SK-N-SH (cell line): ENCODE measurements around the gene PRKCA. TPM values are rescaled to one million over a fixed set of nuclear protein-coding genes. Genes with fewer than 3 reads are reported as not detected.

Source experiments
- CTCF ChIA-PET: fragments of 300-600, 350-600 bp; formaldehyde crosslinking; extraction: SDS; loops from one replicate; lab custom pipeline; 2021; lab: Yijun Ruan, JAX
- POLR2A ChIA-PET: fragments of 350-600 bp; sonication (Branson Sonifier 250); formaldehyde crosslinking; extraction: SDS; loops from one replicate; lab custom pipeline; 2020; ENCODE audit warnings: antibody characterized with exemption, inconsistent platforms; lab: Yijun Ruan, JAX
- DNase-seq: peaks from one replicate; pipeline ENCODE4 v3.0.0; 2012
- H2AFZ ChIP-seq: fragments of 200-600 bp; sonication (generic); 2 replicates; pipeline ENCODE4 v1.8.1; 2016; ENCODE audit warnings: antibody characterized with exemption, mild to moderate bottlenecking, low read depth
- H3F3A ChIP-seq: fragments of 200-600 bp; sonication (generic); replicated peaks from 2 replicates; pipeline ENCODE3; 2016; ENCODE audit warnings: antibody characterized with exemption, mild to moderate bottlenecking; ENCODE audit not compliant: insufficient read depth
- H3K27ac ChIP-seq, 2 experiments: fragments of 200-500 bp in 1 of 2; fragments of 200-600 bp in 1 of 2; sonication (Bioruptor generic) in 1 of 2; sonication (generic), shearing (Covaris generic) in 1 of 2; 2 replicates each; pipeline versions ENCODE4 v1.5.1 to v1.6.1; 2014 to 2016; ENCODE audit warnings: low read depth in 2 of 2, inconsistent platforms in 1 of 2, low read length in 1 of 2, mild to moderate bottlenecking in 1 of 2, mixed read lengths in 1 of 2
- H3K27me3 ChIP-seq: fragments of 200-600 bp; sonication (generic), shearing (Covaris generic); 2 replicates; pipeline ENCODE4 v1.6.1; 2016; ENCODE audit warnings: mixed run types; ENCODE audit not compliant: insufficient read depth
- H3K36me3 ChIP-seq, 2 experiments: fragments of 200-500 bp in 1 of 2; fragments of 200-600 bp in 1 of 2; sonication (Bioruptor generic) in 1 of 2; sonication (generic) in 1 of 2; replicated peaks in 1 of 2; 2 replicates each; pipeline versions ENCODE3 to v1.5.1; 2014 to 2016; ENCODE audit warnings: low read length in 1 of 2, mild to moderate bottlenecking in 1 of 2; ENCODE audit not compliant: insufficient read depth in 2 of 2, control insufficient read depth in 1 of 2
- H3K4me1 ChIP-seq, 2 experiments: fragments of 200-500 bp in 1 of 2; fragments of 200-600 bp in 1 of 2; sonication (Bioruptor generic) in 1 of 2; sonication (generic), shearing (Covaris generic) in 1 of 2; 2 replicates each; pipeline versions ENCODE4 v1.5.1 to v1.6.1; 2014 to 2016; ENCODE audit warnings: low read depth in 1 of 2, low read length in 1 of 2, mixed run types in 1 of 2; ENCODE audit not compliant: insufficient read depth in 2 of 2, control insufficient read depth in 1 of 2
- H3K4me2 ChIP-seq: fragments of 200-600 bp; sonication (generic), shearing (Covaris generic); 2 replicates; pipeline ENCODE4 v1.6.1; 2017; ENCODE audit warnings: mixed run types
- H3K4me3 ChIP-seq, 2 experiments: fragments of 200-500 bp in 1 of 2; fragments of 200-600 bp in 1 of 2; sonication (Bioruptor generic) in 1 of 2; sonication (generic), shearing (Covaris generic) in 1 of 2; 2 replicates each; pipeline versions ENCODE4 v1.5.1 to v1.8.1; 2014 to 2016; ENCODE audit warnings: low read depth in 2 of 2, inconsistent platforms in 1 of 2, low read length in 1 of 2, mild to moderate bottlenecking in 1 of 2, mixed read lengths in 1 of 2, moderate library complexity in 1 of 2
- H3K79me2 ChIP-seq: fragments of 200-600 bp; sonication (generic); 2 replicates; pipeline ENCODE4 v1.8.1; 2017; ENCODE audit warnings: mild to moderate bottlenecking; ENCODE audit not compliant: insufficient read depth
- H3K9ac ChIP-seq: fragments of 200-600 bp; sonication (generic); 2 replicates; pipeline ENCODE4 v1.6.1; 2017; ENCODE audit warnings: mixed run types
- H3K9me2 ChIP-seq: fragments of 200-600 bp; sonication (generic); 2 replicates; pipeline ENCODE4 v1.6.1; 2017; ENCODE audit warnings: mixed run types
- H3K9me3 ChIP-seq: fragments of 200-600 bp; sonication (generic); 2 replicates; pipeline ENCODE4 v1.6.1; 2017; ENCODE audit warnings: mixed run types, mild to moderate bottlenecking, moderate library complexity
- H4K20me1 ChIP-seq: fragments of 200-600 bp; sonication (generic); 2 replicates; pipeline ENCODE4 v1.6.1; 2017; ENCODE audit warnings: mild to moderate bottlenecking, mixed run types; ENCODE audit not compliant: insufficient read depth
- CHD2 ChIP-seq: fragments of 150-350 bp; IDR thresholded peaks from 2 replicates; pipeline ENCODE4 v1.6.1; 2018; ENCODE audit warnings: low read length; ENCODE audit not compliant: partially characterized antibody
- CTCF ChIP-seq: fragments of 200-600 bp; sonication (generic); IDR thresholded peaks from 2 replicates; pipeline ENCODE4 v1.6.1; 2017; ENCODE audit warnings: antibody characterized with exemption, mild to moderate bottlenecking, moderate library complexity
- ELF1 ChIP-seq: IDR thresholded peaks from 2 replicates; pipeline ENCODE4 v1.4.0; 2012
- EP300 ChIP-seq, 2 experiments: IDR thresholded peaks; 2 replicates each; pipeline versions ENCODE4 v1.4.0 to v1.6.1; 2012; ENCODE audit warnings: borderline replicate concordance in 1 of 2, low read depth in 1 of 2, low read length in 1 of 2
- FOSL2 ChIP-seq: IDR thresholded peaks from 2 replicates; pipeline ENCODE4 v1.4.0; 2012; ENCODE audit warnings: low read depth, mild to moderate bottlenecking, moderate library complexity, borderline replicate concordance
- FOXM1 ChIP-seq: IDR thresholded peaks from 2 replicates; pipeline ENCODE4 v1.4.0; 2012; ENCODE audit warnings: low read depth, mild to moderate bottlenecking
- NFIC ChIP-seq: IDR thresholded peaks from 2 replicates; pipeline ENCODE4 v1.4.0; 2012; ENCODE audit warnings: borderline replicate concordance
- NRF1 ChIP-seq: IDR thresholded peaks from 2 replicates; pipeline ENCODE4 v1.6.1; 2012; ENCODE audit warnings: low read depth, mild to moderate bottlenecking, low read length
- RAD21 ChIP-seq: IDR thresholded peaks from 2 replicates; pipeline ENCODE4 v1.6.1; 2012; ENCODE audit warnings: mild to moderate bottlenecking, low read length
- RCOR1 ChIP-seq: fragments of 150-350 bp; IDR thresholded peaks from 2 replicates; pipeline ENCODE4 v1.6.1; 2017; ENCODE audit warnings: antibody characterized with exemption, low read length
- SMC3 ChIP-seq: IDR thresholded peaks from 2 replicates; pipeline ENCODE4 v1.6.1; 2012; ENCODE audit warnings: low read depth, low read length, improper control_type of control experiment
- TEAD4 ChIP-seq: IDR thresholded peaks from 2 replicates; pipeline ENCODE4 v1.4.0; 2012; ENCODE audit warnings: mild to moderate bottlenecking, borderline replicate concordance; ENCODE audit not compliant: insufficient read depth
- USF1 ChIP-seq: IDR thresholded peaks from 2 replicates; pipeline ENCODE4 v1.4.0; 2012; ENCODE audit warnings: low read depth, borderline replicate concordance
- WGBS: methylation state at CpG from one replicate; pipeline ENCODE4 v1.1.6; 2017; ENCODE audit warnings: low lambda C conversion rate; 5-methylcytosine and 5-hydroxymethylcytosine counted together
- polyA plus RNA-seq, 3 experiments: library from polyadenylated mRNA; depleted of rRNA; stranded (reverse); fragments of >200 nt; gene quantifications; 2 replicates each; pipeline ENCODE4 v1.2.3, GENCODE V29; 2012

The PRKCA gene
- polyA plus RNA-seq, 1 of the 3 experiments (the other 2 are of a cell fraction): 108 TPM

GRCh38 chr17:66255112-66255511 lies 47.3 kb upstream of the PRKCA start:
- no peaks in the 10 kb centered on the region for H3K9me2 ChIP-seq
- TF ChIP-seq SMC3 (peak; percentile 99), USF1 (no peak), EP300 (IDR thresholded peaks at IDR 0.05; ENCODE audit: borderline replicate concordance in 1 of 2, low read depth in 1 of 2, low read length in 1 of 2) (no peak), CTCF (peak; percentile 96), ELF1 (peak; percentile 89), NRF1 (peak; percentile 38), FOSL2 (no peak), RAD21 (peak; percentile 99)
- TF ChIP-seq, all 33 proteins: peak for 5
- Histone ChIP-seq H3K27ac (no peak overlapping the region), H3K9ac (no peak overlapping the region), H3F3A (peaks cover 4% of the 10 kb centered on the region), H2AFZ (peak overlapping the region; percentile 14; the same call in 1 of the 2 replicates), H3K9me3 (no peaks in the 10 kb centered on the region), H4K20me1 (no peaks in the 10 kb centered on the region), H3K27me3 (no peaks in the 10 kb centered on the region), H3K36me3 (no peaks in the 10 kb centered on the region), H3K79me2 (no peaks in the 10 kb centered on the region), H3K4me1 (peaks cover 0 to 6% of the 10 kb centered on the region in 2 experiments; a peak in 2 of 4 replicates), H3K4me3 (no peak overlapping the region), H3K4me2 (no peak overlapping the region)
- WGBS: 29% methylated on average over 4 of the region's 4 CpGs
- DNase-seq: peak; percentile 76
- ChIA-PET CTCF (interaction anchor here (0.7 to 5.1 kb wide), 40 partner anchors 10 to 966 kb away, joined by 3 to 67 read pairs (median 4); no protein-coding TSS in a partner anchor), POLR2A (interaction anchor here (1.0 kb wide), 1 partner anchor 408 kb away, joined by 3 read pairs; no protein-coding TSS in a partner anchor)

- ChIA-PET POLR2A (interaction anchor here (1.0 kb wide), 1 partner anchor 408 kb away, joined by 3 read pairs; no protein-coding TSS in a partner anchor), CTCF (interaction anchor here (0.7 to 5.1 kb wide), 33 partner anchors 10 to 1694 kb away, joined by 3 to 67 read pairs (median 4); no protein-coding TSS in a partner anchor)
- no peak overlapping the region for H3K4me3 ChIP-seq
Observed at GRCh38 chr17:66255527-66255971, 46.9 kb upstream of the PRKCA start.

More at GRCh38 chr17:66255527-66255971, 46.9 kb upstream of the PRKCA start:
- Histone ChIP-seq H3K36me3 (no peaks in the 10 kb centered on the region), H3K9me2 (no peaks in the 10 kb centered on the region), H2AFZ (no peak overlapping the region), H3K79me2 (no peaks in the 10 kb centered on the region), H3K4me1 (peaks cover 0 to 6% of the 10 kb centered on the region in 2 experiments; a peak in 2 of 4 replicates), H4K20me1 (no peaks in the 10 kb centered on the region), H3K27ac (no peak overlapping the region), H3K9me3 (no peaks in the 10 kb centered on the region), H3K4me2 (no peak overlapping the region), H3F3A (peaks cover 4% of the 10 kb centered on the region), H3K9ac (no peak overlapping the region), H3K27me3 (no peaks in the 10 kb centered on the region)
- TF ChIP-seq CHD2 (no peak), RCOR1 (no peak), RAD21 (no peak), USF1 (no peak), TEAD4 (no peak), FOXM1 (no peak), NFIC (no peak)
- 93% methylated on average over 3 of the region's 3 CpGs for WGBS
- no peak for DNase-seq
